ENCODE results near the gene COLGALT1. TPM values are rescaled to one million over a fixed set of nuclear protein-coding genes. Genes with fewer than 3 reads are reported as not detected.

COLGALT1 gene
- total RNA-seq, 2 experiments from 2014 or later, result 62.1 to 64.2 TPM

DNA sequence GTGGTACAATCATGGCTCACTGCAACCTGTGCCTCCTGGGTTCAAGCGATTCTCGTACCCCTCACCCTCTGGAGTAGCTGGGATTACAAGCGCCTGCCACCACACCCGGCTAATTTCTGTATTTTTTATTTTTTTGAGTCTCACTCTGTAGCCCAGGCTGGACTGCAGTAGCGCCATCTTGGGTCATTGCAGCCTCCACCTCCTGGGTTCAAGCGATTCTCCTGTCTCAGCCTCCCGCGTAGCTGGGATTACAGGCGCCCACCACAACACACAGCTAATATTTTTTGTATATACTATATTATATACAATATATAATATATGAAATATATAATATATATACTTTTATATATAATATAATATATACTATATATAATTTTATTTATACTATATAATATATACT is 52.5 kb downstream of the COLGALT1 start:
- ChIA-PET CTCF (interaction anchor here (1.3 kb wide), 1 partner anchor 112 kb away, joined by 3 read pairs; no protein-coding TSS in a partner anchor), POLR2A (no interaction called here)
- no peaks in the 10 kb centered on the region for H3K36me3 Mint-ChIP-seq (ENCODE audit: low read depth)
- no peak overlapping the region for H3K4me3 Mint-ChIP-seq
- DNase-seq, result no peak
- H3K9me3 Mint-ChIP-seq, result no peaks in the 10 kb centered on the region
- peaks cover 14% of the 10 kb centered on the region for H3K27me3 Mint-ChIP-seq
- no peak overlapping the region for H3K27ac Mint-ChIP-seq
- no peak for ATAC-seq
- H3K4me1 Mint-ChIP-seq (ENCODE audit: low read depth), result peaks cover 7% of the 10 kb centered on the region
- TF ChIP-seq, protein P1, sequence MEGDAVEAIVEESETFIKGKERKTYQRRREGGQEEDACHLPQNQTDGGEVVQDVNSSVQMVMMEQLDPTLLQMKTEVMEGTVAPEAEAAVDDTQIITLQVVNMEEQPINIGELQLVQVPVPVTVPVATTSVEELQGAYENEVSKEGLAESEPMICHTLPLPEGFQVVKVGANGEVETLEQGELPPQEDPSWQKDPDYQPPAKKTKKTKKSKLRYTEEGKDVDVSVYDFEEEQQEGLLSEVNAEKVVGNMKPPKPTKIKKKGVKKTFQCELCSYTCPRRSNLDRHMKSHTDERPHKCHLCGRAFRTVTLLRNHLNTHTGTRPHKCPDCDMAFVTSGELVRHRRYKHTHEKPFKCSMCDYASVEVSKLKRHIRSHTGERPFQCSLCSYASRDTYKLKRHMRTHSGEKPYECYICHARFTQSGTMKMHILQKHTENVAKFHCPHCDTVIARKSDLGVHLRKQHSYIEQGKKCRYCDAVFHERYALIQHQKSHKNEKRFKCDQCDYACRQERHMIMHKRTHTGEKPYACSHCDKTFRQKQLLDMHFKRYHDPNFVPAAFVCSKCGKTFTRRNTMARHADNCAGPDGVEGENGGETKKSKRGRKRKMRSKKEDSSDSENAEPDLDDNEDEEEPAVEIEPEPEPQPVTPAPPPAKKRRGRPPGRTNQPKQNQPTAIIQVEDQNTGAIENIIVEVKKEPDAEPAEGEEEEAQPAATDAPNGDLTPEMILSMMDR (IDR thresholded peaks at IDR 0.05), result no peak
- intact Hi-C loops (cut with micrococcal nuclease), result no loop called here

DNA sequence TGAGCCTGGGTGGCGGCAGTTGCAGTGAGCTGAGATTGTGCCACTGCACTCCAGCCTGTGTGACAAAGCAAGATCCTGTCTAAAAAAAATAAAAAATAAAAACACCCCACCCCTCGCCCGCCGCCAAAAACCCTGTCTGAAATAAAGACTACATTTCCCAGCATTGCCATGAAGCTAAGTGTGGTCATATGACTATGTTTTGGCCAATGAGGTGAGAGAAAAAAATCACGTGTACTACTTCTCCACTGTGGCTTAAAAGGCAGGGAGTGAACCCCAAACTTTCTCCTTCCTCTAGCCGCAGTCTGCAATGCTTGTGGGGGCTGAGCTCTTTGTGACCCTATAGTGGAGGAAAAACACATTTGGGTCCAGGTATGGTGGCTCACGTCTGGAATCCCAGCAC is 54.9 kb downstream of the COLGALT1 start:
- peaks cover 4% of the 10 kb centered on the region for H3K27me3 Mint-ChIP-seq
- no peaks in the 10 kb centered on the region for H3K9me3 Mint-ChIP-seq
- H3K4me1 Mint-ChIP-seq (ENCODE audit: low read depth), result peaks cover 7% of the 10 kb centered on the region
- no peak for ATAC-seq
- H3K36me3 Mint-ChIP-seq (ENCODE audit: low read depth), result no peaks in the 10 kb centered on the region
- CTCF ChIA-PET, result interaction anchor here (0.7 to 0.9 kb wide), 2 partner anchors 94 to 310 kb away, joined by 3 to 5 read pairs; no protein-coding TSS in a partner anchor
- H3K4me3 Mint-ChIP-seq, result no peak overlapping the region
- H3K27ac Mint-ChIP-seq, result no peak overlapping the region
- POLR2A ChIA-PET, result interaction anchor here (0.6 to 0.7 kb wide), 3 partner anchors 50 to 199 kb away, joined by 3 read pairs; no protein-coding TSS in a partner anchor
- intact Hi-C loops (cut with micrococcal nuclease), result no loop called here
- TF ChIP-seq, protein P1 (IDR thresholded peaks at IDR 0.05), result no peak
- no peak for DNase-seq

DNA sequence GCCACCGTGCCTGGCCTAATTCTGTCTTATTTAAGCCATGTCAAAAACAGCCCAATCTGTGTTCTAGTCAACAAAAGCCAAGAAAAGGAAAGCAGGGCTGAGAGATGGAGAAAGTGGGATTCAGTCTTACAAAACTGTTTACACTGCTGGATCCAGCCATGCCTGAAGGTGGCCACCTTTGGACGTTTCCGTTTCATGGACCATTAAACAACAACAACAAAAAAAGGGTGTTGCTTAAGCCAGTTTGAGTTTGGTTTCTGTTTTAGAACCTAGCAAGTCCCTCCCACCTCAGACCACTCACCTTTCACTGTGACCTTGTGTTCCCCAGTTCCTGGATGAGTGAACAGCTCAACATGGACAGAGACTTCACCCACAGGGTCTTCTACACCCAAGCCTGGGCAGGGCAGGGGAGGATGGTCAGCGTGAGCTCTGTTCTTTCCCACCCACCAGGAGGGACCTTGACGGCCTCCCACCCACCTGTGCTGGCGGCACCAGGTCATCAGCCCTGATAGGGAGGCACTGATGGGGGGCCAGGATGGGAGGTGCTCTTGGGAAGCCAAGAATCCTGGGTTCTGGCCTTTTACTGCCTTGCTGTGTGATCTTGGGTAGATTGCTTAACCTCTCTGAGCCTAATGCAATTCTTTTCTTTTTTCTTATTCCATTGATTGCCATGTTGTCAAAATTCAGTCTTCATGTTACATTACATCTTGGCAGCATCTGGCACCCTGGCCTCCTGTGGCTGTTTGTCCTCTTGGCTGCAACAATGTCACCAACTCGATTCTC is 56.2 kb downstream of the COLGALT1 start:
- Mint-ChIP-seq H3K9me3 (no peaks in the 10 kb centered on the region), H3K27me3 (peaks cover 10% of the 10 kb centered on the region), H3K27ac (no peak overlapping the region), H3K36me3 (ENCODE audit: low read depth) (no peaks in the 10 kb centered on the region), H3K4me1 (ENCODE audit: low read depth) (peaks cover 6% of the 10 kb centered on the region), H3K4me3 (no peak overlapping the region)
- intact Hi-C loops (cut with micrococcal nuclease), result no loop called here
- ATAC-seq (no peak), DNase-seq (no peak)
- CTCF ChIA-PET, result interaction anchor here (1.2 kb wide), 1 partner anchor 11 kb away, joined by 3 read pairs; no protein-coding TSS in a partner anchor
- POLR2A ChIA-PET, result no interaction called here
- TF ChIP-seq, protein P1 (IDR thresholded peaks at IDR 0.05), result no peak

DNA sequence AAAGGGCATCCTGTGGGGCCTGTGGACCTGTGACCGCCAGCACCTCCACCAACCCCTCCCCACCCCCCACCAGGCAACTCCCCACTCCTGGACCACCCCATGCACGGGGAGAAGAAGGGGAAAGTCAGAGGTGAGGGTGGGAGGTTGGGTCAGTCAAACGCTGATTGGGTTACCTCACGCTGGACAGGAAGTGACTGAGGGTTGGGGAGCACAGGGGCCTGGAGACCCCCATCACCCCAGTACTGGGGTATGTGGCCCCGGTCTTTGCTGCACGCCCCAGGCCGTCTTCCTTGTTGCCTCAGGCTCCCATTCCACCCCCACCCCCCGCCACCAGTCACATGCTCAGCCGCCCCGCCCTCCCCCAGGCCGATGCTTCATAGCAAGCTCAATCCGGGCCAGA is 59.0 kb downstream of the COLGALT1 start:
- no peak for ATAC-seq

More for the DNA sequence above, 59.0 kb downstream of the COLGALT1 start:
- Mint-ChIP-seq H3K9me3 (no peaks in the 10 kb centered on the region), H3K4me1 (ENCODE audit: low read depth) (peaks cover 5% of the 10 kb centered on the region), H3K27ac (no peak overlapping the region), H3K4me3 (no peak overlapping the region), H3K36me3 (ENCODE audit: low read depth) (no peaks in the 10 kb centered on the region), H3K27me3 (peaks cover 28% of the 10 kb centered on the region)
- TF ChIP-seq, protein P1 (IDR thresholded peaks at IDR 0.05), result no peak
- DNase-seq, result no peak
- ChIA-PET CTCF (interaction anchor here (1.9 kb wide), 1 partner anchor 8 kb away, joined by 6 read pairs; no protein-coding TSS in a partner anchor), POLR2A (no interaction called here)
- intact Hi-C loops (cut with micrococcal nuclease), result no loop called here

Data from activated CD8-positive, alpha-beta T cell treated with anti-CD3 and anti-CD28 coated beads for 36 hours (primary cell).